ENCODE data around the gene C10orf67. TPM values are rescaled to one million over a fixed set of nuclear protein-coding genes. Genes with fewer than 3 reads are reported as not detected.

Gene C10orf67
- total RNA-seq, 4 donors from 2014 or later: not detected

- 74% methylated on average over 7 of the region's 7 CpGs for WGBS
- Histone ChIP-seq H3K4me3 (no peak overlapping the region), H3K4me1 (peaks cover 4 to 7% (median 5%) of the 10 kb centered on the region in 4 donors), H3K27ac (replicated peaks in 1 of 4) (no peak overlapping the region), H3K36me3 (no peaks in the 10 kb centered on the region), H3K27me3 (peaks cover 0 to 19% (median 0%) of the 10 kb centered on the region in 4 donors), H3K9me3 (no peaks in the 10 kb centered on the region)
- TF ChIP-seq CTCF (IDR thresholded peaks at IDR 0.05): no peak
- no peak for TF ChIP-seq POLR2AphosphoS5 (IDR thresholded peaks at IDR 0.05)
- no peak for TF ChIP-seq EP300 (IDR thresholded peaks at IDR 0.05)
- no peak for TF ChIP-seq POLR2A (IDR thresholded peaks at IDR 0.05; ENCODE audit: low read depth)
- DNase-seq (ENCODE audit: extremely low spot score): peak; percentile 60
- intact Hi-C loops (cut with DNase I): no loop called here
Measured at GRCh38 chr10:23155169-23155568, 189.4 kb downstream of the C10orf67 start.

Small RNAs within 50 kb of the gene (small RNA-seq; reads per million reads assigned to genes)
- gene MIR1254-2 (0 reads per million in 3 donors), gene RF00561 (0 reads per million in 3 donors)

Other genes with a start within 250 kb of the C10orf67 start
- 10 to 100 TPM; 36.0 to 48.6 (median 40.6) TPM for gene MSRB2, start 249.2 kb downstream of the C10orf67 start, total RNA-seq
- gene PTF1A, start 152.5 kb downstream of the C10orf67 start, total RNA-seq: not detected
- gene OTUD1, start 94.3 kb upstream of the C10orf67 start, total RNA-seq: 10 to 100 TPM in 3 of 4 donors, 1 to 10 TPM in 1; 9.3 to 19.1 (median 11.4) TPM